IMR-90 (cell line): ENCODE results near the gene ING3.

ENCODE experiments used
- BHLHE40 ChIP-seq: fragments of 150-350 bp; IDR thresholded peaks from 2 replicates; pipeline ENCODE4 v1.6.1; 2016; ENCODE audit warnings: mild to moderate bottlenecking, low read depth, low read length
- CEBPB ChIP-seq: IDR thresholded peaks from 2 replicates; pipeline ENCODE4 v1.6.1; 2012; ENCODE audit warnings: low read depth, low read length, improper control_type of control experiment
- CTCF ChIP-seq: conservative IDR thresholded peaks from 2 replicates; pipeline ENCODE4 v1.5.1; 2012; ENCODE audit warnings: mild to moderate bottlenecking, low read depth, low read length, improper control_type of control experiment
- MAFK ChIP-seq: IDR thresholded peaks from 2 replicates; pipeline ENCODE4 v1.6.1; 2012; ENCODE audit warnings: low read depth, low read length, improper control_type of control experiment
- POLR2A ChIP-seq: IDR thresholded peaks from 2 replicates; pipeline ENCODE4 v1.6.1; 2012; ENCODE audit warnings: mild to moderate bottlenecking, low read depth, low read length
- RAD21 ChIP-seq: IDR thresholded peaks from 2 replicates; pipeline ENCODE4 v1.6.1; 2012; ENCODE audit warnings: low read length, improper control_type of control experiment
- RCOR1 ChIP-seq: IDR thresholded peaks from 2 replicates; pipeline ENCODE4 v1.6.1; 2012; ENCODE audit warnings: mild to moderate bottlenecking, low read length, improper control_type of control experiment; ENCODE audit not compliant: insufficient replicate concordance

GRCh38 chr7:120920591-120921274 lies 29.8 kb upstream of the ING3 start:
- TF ChIP-seq POLR2A: no peak
- TF ChIP-seq RCOR1: no peak
- TF ChIP-seq CTCF: no peak
- TF ChIP-seq BHLHE40: no peak
- TF ChIP-seq CEBPB: no peak
- no peak for TF ChIP-seq RAD21
- TF ChIP-seq MAFK: no peak
